Measurements from ENCODE around the gene GLTP. TPM values are rescaled to one million over a fixed set of nuclear protein-coding genes. Genes with fewer than 3 reads are reported as not detected.
A peak's percentile ranks its signal among the peaks of the same experiment; 100 is the strongest.

Gene GLTP
- total and polyA plus RNA-seq, 4 donors = 8.5 to 12.8 (median 8.7) TPM

DNA sequence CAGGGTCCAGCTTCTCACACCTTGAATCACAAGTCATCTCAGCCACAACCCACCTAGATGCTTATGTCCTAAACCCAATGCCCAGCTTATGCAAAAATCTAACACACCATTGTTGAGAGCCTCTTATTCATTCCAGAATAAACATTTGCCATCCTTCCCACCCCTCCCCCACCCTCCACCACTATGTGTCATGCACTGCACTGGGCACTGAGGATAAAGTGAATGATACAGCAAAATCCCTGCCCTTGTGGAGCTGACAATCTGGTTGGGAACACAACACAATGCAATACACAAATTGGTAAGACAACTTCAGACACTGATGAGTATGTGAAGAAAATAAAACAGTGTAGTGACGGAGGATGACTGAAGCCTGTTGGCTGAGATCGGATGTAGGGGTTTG lies 1.4 kb upstream of the GLTP start:
- Histone ChIP-seq H3K4me3 (ENCODE audit: low read depth in 1 of 3, low read length in 3 of 3) (no peak overlapping the region), H3K27ac (ENCODE audit: low read depth in 1 of 2, low read length in 2 of 2) (no peak overlapping the region), H3K4me1 (ENCODE audit: control insufficient read depth in 4 of 4, insufficient read depth in 4 of 4, low read length in 3 of 4) (peaks cover 6 to 19% (median 15%) of the 10 kb centered on the region in 4 donors), H3K36me3 (ENCODE audit: control insufficient read depth in 4 of 4, insufficient read depth in 3 of 4, low read depth in 1 of 4, low read length in 3 of 4) (no peaks in the 10 kb centered on the region), H3K27me3 (ENCODE audit: control insufficient read depth in 4 of 4, insufficient read depth in 4 of 4, low read length in 3 of 4) (no peaks in the 10 kb centered on the region), H3K9me3 (ENCODE audit: control insufficient read depth in 4 of 4, low read length in 3 of 4) (no peaks in the 10 kb centered on the region), H3K9ac (ENCODE audit: low read depth in 1 of 2, low read length in 2 of 2) (no peak overlapping the region)
- TF ChIP-seq HNF4A (conservative IDR thresholded peaks at IDR 0.05) = no peak
- WGBS = 95% methylated on average over 2 of the region's 2 CpGs
- no peak for DNase-seq (ENCODE audit: low spot score)

GRCh38 chr12:109880938-109881337 lies 597 bp upstream of the GLTP start:
- TF ChIP-seq RXRA (IDR thresholded peaks at IDR 0.05) (no peak), JUND (IDR thresholded peaks at IDR 0.05) (no peak), EGR1 (IDR thresholded peaks at IDR 0.05; ENCODE audit: low read depth in 2 of 2) (no peak)
- Histone ChIP-seq H3K9ac (ENCODE audit: low read depth in 1 of 2, low read length in 2 of 2) (peak overlapping the region in 1 of 2 donors; percentile 42), H3K9me3 (ENCODE audit: control insufficient read depth in 4 of 4, low read length in 3 of 4) (no peaks in the 10 kb centered on the region), H3K36me3 (ENCODE audit: control insufficient read depth in 4 of 4, insufficient read depth in 3 of 4, low read depth in 1 of 4, low read length in 3 of 4) (no peaks in the 10 kb centered on the region), H3K4me1 (ENCODE audit: control insufficient read depth in 4 of 4, insufficient read depth in 4 of 4, low read length in 3 of 4) (peaks cover 6 to 19% (median 15%) of the 10 kb centered on the region in 4 donors), H3K4me3 (ENCODE audit: low read depth in 1 of 3, low read length in 3 of 3) (peak overlapping the region in 2 of 3 donors; percentile 63 to 84), H3K27ac (ENCODE audit: low read depth in 1 of 2, low read length in 2 of 2) (no peak overlapping the region), H3K27me3 (ENCODE audit: control insufficient read depth in 4 of 4, insufficient read depth in 4 of 4, low read length in 3 of 4) (no peaks in the 10 kb centered on the region)
- no peak for DNase-seq (ENCODE audit: low spot score)
- WGBS = 10% methylated on average over 9 of the region's 9 CpGs

- no peaks in the 10 kb centered on the region for H3K36me3 ChIP-seq (ENCODE audit: control insufficient read depth in 4 of 4, insufficient read depth in 3 of 4, low read depth in 1 of 4, low read length in 3 of 4)
- DNase-seq (ENCODE audit: low spot score) = no peak
- H3K4me1 ChIP-seq (ENCODE audit: control insufficient read depth in 4 of 4, insufficient read depth in 4 of 4, low read length in 3 of 4) = peaks cover 6 to 19% (median 15%) of the 10 kb centered on the region in 4 donors
- H3K27ac ChIP-seq (ENCODE audit: low read depth in 1 of 2, low read length in 2 of 2) = peak overlapping the region; percentile 58 to 70
- 30% methylated on average over 13 of the region's 13 CpGs for WGBS
- H3K4me3 ChIP-seq (ENCODE audit: low read depth in 1 of 3, low read length in 3 of 3) = peak overlapping the region; percentile 74 to 97 (median 84)
- TF ChIP-seq RXRA (IDR thresholded peaks at IDR 0.05) (no peak), HNF4A (conservative IDR thresholded peaks at IDR 0.05) (no peak), RAD21 (IDR thresholded peaks at IDR 0.05) (no peak), SP1 (IDR thresholded peaks at IDR 0.05) (no peak), HNF4G (IDR thresholded peaks at IDR 0.05) (no peak), ZBTB33 (IDR thresholded peaks at IDR 0.05) (no peak), TAF1 (conservative IDR thresholded peaks at IDR 0.05) (no peak), FOXA2 (IDR thresholded peaks at IDR 0.05) (no peak), FOXA1 (IDR thresholded peaks at IDR 0.05) (no peak), CTCF (IDR thresholded peaks at IDR 0.05; ENCODE audit: low read depth, low read length, missing input control) (no peak), JUND (IDR thresholded peaks at IDR 0.05) (no peak)
- TF ChIP-seq, protein P1, sequence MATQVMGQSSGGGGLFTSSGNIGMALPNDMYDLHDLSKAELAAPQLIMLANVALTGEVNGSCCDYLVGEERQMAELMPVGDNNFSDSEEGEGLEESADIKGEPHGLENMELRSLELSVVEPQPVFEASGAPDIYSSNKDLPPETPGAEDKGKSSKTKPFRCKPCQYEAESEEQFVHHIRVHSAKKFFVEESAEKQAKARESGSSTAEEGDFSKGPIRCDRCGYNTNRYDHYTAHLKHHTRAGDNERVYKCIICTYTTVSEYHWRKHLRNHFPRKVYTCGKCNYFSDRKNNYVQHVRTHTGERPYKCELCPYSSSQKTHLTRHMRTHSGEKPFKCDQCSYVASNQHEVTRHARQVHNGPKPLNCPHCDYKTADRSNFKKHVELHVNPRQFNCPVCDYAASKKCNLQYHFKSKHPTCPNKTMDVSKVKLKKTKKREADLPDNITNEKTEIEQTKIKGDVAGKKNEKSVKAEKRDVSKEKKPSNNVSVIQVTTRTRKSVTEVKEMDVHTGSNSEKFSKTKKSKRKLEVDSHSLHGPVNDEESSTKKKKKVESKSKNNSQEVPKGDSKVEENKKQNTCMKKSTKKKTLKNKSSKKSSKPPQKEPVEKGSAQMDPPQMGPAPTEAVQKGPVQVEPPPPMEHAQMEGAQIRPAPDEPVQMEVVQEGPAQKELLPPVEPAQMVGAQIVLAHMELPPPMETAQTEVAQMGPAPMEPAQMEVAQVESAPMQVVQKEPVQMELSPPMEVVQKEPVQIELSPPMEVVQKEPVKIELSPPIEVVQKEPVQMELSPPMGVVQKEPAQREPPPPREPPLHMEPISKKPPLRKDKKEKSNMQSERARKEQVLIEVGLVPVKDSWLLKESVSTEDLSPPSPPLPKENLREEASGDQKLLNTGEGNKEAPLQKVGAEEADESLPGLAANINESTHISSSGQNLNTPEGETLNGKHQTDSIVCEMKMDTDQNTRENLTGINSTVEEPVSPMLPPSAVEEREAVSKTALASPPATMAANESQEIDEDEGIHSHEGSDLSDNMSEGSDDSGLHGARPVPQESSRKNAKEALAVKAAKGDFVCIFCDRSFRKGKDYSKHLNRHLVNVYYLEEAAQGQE (IDR thresholded peaks at IDR 0.05) = no peak
- TF ChIP-seq, protein P2, sequence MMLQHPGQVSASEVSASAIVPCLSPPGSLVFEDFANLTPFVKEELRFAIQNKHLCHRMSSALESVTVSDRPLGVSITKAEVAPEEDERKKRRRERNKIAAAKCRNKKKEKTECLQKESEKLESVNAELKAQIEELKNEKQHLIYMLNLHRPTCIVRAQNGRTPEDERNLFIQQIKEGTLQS (IDR thresholded peaks at IDR 0.05) = no peak
- H3K9me3 ChIP-seq (ENCODE audit: control insufficient read depth in 4 of 4, low read length in 3 of 4) = no peaks in the 10 kb centered on the region
- no peaks in the 10 kb centered on the region for H3K27me3 ChIP-seq (ENCODE audit: control insufficient read depth in 4 of 4, insufficient read depth in 4 of 4, low read length in 3 of 4)
- peak overlapping the region; percentile 74 to 86 for H3K9ac ChIP-seq (ENCODE audit: low read depth in 1 of 2, low read length in 2 of 2)
Measured at GRCh38 chr12:109879351-109880042, 844 bp downstream of the GLTP start.
